Neutrophil (primary cell): Measurements from ENCODE around the gene METTL15.
"Not testable (repeated sequence)": the region's sequence is repeated elsewhere in the genome, so short reads cannot be mapped to it uniquely, and the experiment has no call there.

Source experiments
- H3K27ac ChIP-seq: fragments of 200-600 bp; sonication (generic); 2 replicates; pipeline ENCODE4 v1.5.1; 2016; ENCODE audit warnings: mild to moderate bottlenecking, moderate library complexity
- H3K27me3 ChIP-seq: fragments of 200-600 bp; sonication (generic); 2 replicates; pipeline ENCODE4 v1.6.0; 2016; ENCODE audit warnings: mild to moderate bottlenecking
- H3K36me3 ChIP-seq: fragments of 200-600 bp; sonication (generic); 2 replicates; pipeline ENCODE4 v1.5.1; 2017
- H3K4me1 ChIP-seq, 2 experiments: fragments of 200-600 bp in 1 of 2; sonication (generic) in 1 of 2; 1 replicate in 1 of 2; 2 replicates in 1 of 2; pipeline versions ENCODE4 v1.5.1 to v1.6.1; 2013 to 2016; ENCODE audit warnings: low read depth in 1 of 2, low read length in 1 of 2, mild to moderate bottlenecking in 1 of 2, moderate library complexity in 1 of 2; ENCODE audit not compliant: control insufficient read depth in 1 of 2, insufficient read depth in 1 of 2
- H3K4me3 ChIP-seq, 2 experiments: fragments of 200-600 bp in 1 of 2; sonication (generic) in 1 of 2; 1 replicate in 1 of 2; 2 replicates in 1 of 2; pipeline ENCODE4 v1.5.1; 2013 to 2016; ENCODE audit warnings: low read depth in 1 of 2, low read length in 1 of 2, mild to moderate bottlenecking in 1 of 2, moderate library complexity in 1 of 2
- H3K9me3 ChIP-seq: fragments of 200-600 bp; sonication (generic); 2 replicates; pipeline ENCODE4 v1.5.1; 2016
- CTCF ChIP-seq: fragments of 200-600 bp; sonication (generic); IDR thresholded peaks from 2 replicates; pipeline ENCODE4 v1.5.1; 2016; ENCODE audit warnings: antibody characterized with exemption

The METTL15 gene

GRCh38 chr11:28086569-28086968 is 21.6 kb upstream of the METTL15 start:
- Histone ChIP-seq H3K4me3 (no peak overlapping the region), H3K27me3 (no peaks in the 10 kb centered on the region), H3K9me3 (no peaks in the 10 kb centered on the region), H3K27ac (no peak overlapping the region), H3K4me1 (no peaks in the 10 kb centered on the region), H3K36me3 (peaks cover 25% of the 10 kb centered on the region)
- no peak for TF ChIP-seq CTCF

GRCh38 chr11:28087192-28087591 is 21.0 kb upstream of the METTL15 start:
- H3K4me3 ChIP-seq, H3K4me1 ChIP-seq, H3K27me3 ChIP-seq, H3K9me3 ChIP-seq, H3K27ac ChIP-seq: not testable (repeated sequence)
- H3K36me3 ChIP-seq = peaks cover 23% of the 10 kb centered on the region

GRCh38 chr11:28087693-28088092 is 20.5 kb upstream of the METTL15 start:
- H3K27ac ChIP-seq, H3K9me3 ChIP-seq, H3K27me3 ChIP-seq, H3K4me1 ChIP-seq, H3K4me3 ChIP-seq: not testable (repeated sequence)
- peaks cover 20% of the 10 kb centered on the region for H3K36me3 ChIP-seq

- no peaks in the 10 kb centered on the region for H3K4me1 ChIP-seq
- H3K4me3 ChIP-seq = no peak overlapping the region
- H3K9me3 ChIP-seq = no peaks in the 10 kb centered on the region
- H3K36me3 ChIP-seq = peaks cover 20% of the 10 kb centered on the region
- no peaks in the 10 kb centered on the region for H3K27me3 ChIP-seq
- TF ChIP-seq CTCF = no peak
- no peak overlapping the region for H3K27ac ChIP-seq
Measured at GRCh38 chr11:28089378-28089777, 18.8 kb upstream of the METTL15 start.

GRCh38 chr11:28090052-28090749 is 18.0 kb upstream of the METTL15 start:
- Histone ChIP-seq H3K9me3 (no peaks in the 10 kb centered on the region), H3K36me3 (peaks cover 20% of the 10 kb centered on the region), H3K27me3 (no peaks in the 10 kb centered on the region), H3K27ac (no peak overlapping the region), H3K4me3 (no peak overlapping the region), H3K4me1 (no peaks in the 10 kb centered on the region)
- no peak for TF ChIP-seq CTCF

GRCh38 chr11:28092786-28093185 is 15.4 kb upstream of the METTL15 start:
- Histone ChIP-seq H3K4me3 (no peak overlapping the region), H3K27me3 (no peaks in the 10 kb centered on the region), H3K27ac (no peak overlapping the region), H3K36me3 (peaks cover 19% of the 10 kb centered on the region), H3K9me3 (no peaks in the 10 kb centered on the region), H3K4me1 (no peaks in the 10 kb centered on the region)
- TF ChIP-seq CTCF = no peak
